HG02943 (cell line): ENCODE measurements around the gene NFIB.
A peak's percentile ranks its signal among the peaks of the same experiment; 100 is the strongest.

Experiments used
- ATAC-seq: cut with Tn5 transposase; IDR thresholded peaks from one replicate; pipeline ENCODE4 v1.9.1; 2021; ENCODE audit warnings: mild to moderate bottlenecking, low read depth, moderate library complexity; ENCODE audit not compliant: unreplicated experiment

NFIB gene

GRCh38 chr9:14168381-14168780, 145.6 kb downstream of the NFIB start:
- no peak for ATAC-seq

DNA sequence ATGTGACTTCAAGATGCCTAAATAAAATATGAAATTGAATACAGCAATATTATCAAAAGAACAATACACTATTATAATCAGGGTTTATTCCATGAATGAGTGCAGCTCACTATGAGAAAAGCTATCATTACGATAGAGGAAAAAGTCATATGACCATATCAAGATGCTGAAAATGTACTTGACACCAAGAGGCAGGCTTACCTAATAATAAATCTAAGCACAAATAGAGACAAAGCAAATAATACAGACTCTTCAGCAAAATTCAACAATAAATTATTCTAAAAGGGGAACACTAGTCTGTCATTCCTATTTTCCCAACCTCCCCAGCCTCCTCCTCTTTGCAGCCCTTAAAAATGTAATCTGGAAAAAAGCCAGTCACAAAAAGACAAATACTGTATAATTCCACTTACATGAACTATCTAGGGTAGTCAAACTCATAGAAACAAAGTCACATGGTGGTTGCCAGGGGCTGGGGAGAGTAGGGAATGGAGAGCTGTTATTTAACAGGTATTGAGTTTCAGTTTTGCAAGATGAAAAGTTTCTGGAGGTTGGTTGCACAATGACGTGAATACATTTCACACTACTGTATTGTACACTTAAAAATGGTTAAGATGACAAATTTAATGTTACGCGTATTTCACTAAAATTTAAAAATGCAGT, 148.4 kb downstream of the NFIB start:
- no peak for ATAC-seq

GRCh38 chr9:14164908-14165307, 149.0 kb downstream of the NFIB start:
- no peak for ATAC-seq

GRCh38 chr9:14159440-14160216, 154.3 kb downstream of the NFIB start:
- ATAC-seq = no peak

- no peak for ATAC-seq
Measured at GRCh38 chr9:14158916-14159315, 155.0 kb downstream of the NFIB start.

DNA sequence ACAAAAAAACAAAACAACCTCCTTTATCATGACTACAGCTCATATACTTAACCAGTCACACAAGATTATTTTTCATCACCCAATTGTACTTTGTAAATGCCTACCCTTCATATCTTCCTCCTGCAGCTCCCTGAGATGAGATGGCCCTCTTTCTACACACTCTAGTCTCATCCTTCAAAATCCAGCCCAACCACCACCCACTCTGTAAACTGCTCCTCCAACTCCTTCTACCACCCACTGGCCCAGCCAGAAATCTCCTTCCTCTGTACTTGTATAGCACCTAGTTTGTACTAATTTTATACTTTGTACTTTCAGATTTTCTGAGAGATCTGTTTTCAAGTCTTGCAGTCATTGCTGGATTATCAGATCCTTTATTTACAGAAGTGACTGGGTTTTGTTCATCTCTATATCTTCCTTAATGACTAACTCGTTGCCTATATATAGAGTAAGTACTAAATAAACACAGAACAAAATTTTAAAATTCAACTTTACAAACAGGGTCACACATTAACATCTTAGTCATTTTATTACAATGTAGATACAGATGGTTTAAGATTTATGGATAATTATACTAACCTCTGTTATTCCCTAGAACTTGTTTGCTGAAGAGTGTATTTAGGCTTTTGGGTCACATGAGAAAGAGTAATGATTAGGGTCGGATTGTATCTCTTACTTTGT, 155.7 kb downstream of the NFIB start:
- no peak for ATAC-seq

- no peak for ATAC-seq
Measured at GRCh38 chr9:14157191-14157590, 156.8 kb downstream of the NFIB start.

- ATAC-seq = peak; percentile 99
Measured at GRCh38 chr9:14156046-14156445, 157.9 kb downstream of the NFIB start.

DNA sequence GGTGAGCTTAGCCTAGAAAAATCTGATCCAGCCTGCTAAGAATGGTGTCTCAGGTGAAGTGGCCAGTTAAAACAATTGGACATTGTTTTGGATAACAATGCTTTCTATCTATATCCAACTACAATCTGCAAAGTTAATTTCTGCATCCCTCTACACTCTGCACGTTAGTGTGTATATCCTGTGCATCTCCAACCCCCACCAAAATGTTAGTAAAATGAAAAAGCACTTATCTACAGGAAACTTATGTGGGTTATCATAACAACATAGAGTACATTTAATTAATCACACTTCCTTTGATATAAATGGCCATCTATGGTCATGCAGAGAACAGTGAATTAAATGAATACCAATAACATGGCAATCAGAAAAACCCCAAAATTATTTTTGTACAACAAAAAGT, 158.7 kb downstream of the NFIB start:
- ATAC-seq = no peak

DNA sequence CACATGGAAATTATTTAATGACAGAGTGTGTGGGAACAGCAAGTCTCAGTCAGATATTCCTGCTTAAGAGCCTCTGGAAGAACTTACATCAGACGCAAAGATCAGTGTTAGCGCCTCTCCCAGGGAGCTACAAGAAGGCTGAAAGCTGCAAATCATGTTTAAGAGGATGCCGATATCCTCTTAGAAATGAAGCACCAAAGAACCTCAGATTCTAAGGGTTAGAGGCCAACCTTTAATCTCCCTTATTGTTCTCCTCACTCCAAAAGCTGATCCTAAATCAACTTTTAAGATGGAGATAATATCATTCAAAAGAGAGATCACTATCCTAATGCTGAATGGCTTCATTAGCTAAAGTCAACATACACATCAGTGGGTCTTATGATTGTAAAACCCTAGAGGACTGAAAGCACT, 160.6 kb downstream of the NFIB start:
- ATAC-seq = no peak

GRCh38 chr9:14151451-14151850, 162.5 kb downstream of the NFIB start:
- no peak for ATAC-seq

- ATAC-seq = no peak
Measured at GRCh38 chr9:14148501-14149103, 165.3 kb downstream of the NFIB start.

- no peak for ATAC-seq
Measured at GRCh38 chr9:14147738-14148137, 166.2 kb downstream of the NFIB start.

DNA sequence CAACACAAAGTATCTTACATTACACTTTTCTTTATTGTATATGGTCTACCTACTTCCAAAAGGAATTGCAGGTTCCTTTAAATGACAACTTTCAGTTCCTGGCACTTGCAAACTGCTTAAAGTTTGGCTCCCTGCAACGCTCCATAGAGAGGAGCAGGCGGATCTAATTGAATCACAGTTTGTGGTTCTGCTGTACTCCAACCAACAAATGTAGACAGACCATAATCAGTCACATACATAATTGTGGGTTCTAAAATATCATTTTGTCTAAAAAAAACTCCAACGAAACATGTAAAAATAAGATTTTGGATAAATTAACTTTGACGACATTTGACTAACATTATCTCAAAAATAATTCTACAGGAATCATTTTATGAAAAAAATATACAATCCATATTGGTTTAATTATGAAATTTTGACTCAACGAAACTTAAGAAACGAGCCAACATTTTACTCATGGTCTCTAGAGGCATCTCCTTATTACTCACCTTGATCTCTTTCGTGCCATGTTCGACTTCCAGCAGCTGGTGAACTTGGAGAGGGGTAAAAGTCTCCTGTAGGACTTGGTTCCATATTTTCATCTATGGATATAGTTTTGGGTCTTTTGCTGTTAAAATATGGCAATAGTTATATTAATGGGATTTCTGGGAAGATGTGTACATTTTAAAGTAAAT, 167.6 kb downstream of the NFIB start:
- ATAC-seq = no peak

- ATAC-seq = no peak
Measured at GRCh38 chr9:14144215-14144614, 169.7 kb downstream of the NFIB start.

DNA sequence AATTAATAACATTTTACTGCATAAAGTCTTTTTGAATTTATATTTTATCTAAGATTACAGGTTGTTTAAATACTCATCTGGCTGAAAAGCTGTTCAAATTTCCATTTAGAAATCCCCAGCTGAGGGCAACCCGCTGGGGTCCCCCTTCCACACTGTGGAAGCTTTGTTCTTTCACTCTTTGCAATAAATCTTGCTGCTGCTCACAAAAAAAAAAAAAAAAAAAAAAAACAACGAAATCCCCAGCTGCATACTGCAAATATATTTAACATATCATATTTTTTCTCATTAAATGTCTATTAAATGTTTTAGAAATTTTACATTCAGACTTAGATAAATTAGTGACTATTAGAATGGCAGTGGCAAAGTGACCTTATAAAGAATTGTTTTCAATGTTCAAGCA, 172.2 kb downstream of the NFIB start:
- ATAC-seq = no peak

- ATAC-seq = no peak
Measured at GRCh38 chr9:14140096-14140697, 173.7 kb downstream of the NFIB start.

DNA sequence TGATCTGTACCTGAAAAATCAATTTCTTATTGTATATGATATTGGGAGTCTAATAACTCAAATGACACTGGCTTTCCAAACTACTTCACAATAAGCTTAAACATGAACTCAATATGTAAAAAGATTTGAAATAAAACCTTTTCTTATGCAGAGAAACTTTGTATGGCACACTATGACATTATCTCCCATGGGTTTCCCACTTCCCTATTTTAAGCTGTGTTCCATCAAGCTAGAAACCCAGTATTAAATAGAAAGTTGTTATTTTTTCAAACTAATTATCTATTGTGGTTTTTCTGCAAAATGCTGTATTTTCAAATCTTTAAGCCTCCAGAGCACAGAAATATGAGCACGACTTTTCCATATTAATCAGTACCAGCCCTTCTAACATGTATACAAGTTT, 174.7 kb downstream of the NFIB start:
- ATAC-seq = no peak

- ATAC-seq = no peak
Measured at GRCh38 chr9:14136646-14137370, 177.1 kb downstream of the NFIB start.
